NCI-H226 (cell line): Measurements from ENCODE around the gene TMCC2.
"Not testable (repeated sequence)": the region's sequence is repeated elsewhere in the genome, so short reads cannot be mapped to it uniquely, and the experiment has no call there.

Source experiments
- DNase-seq: peaks from one replicate; pipeline ENCODE4 v3.0.0-alpha.2; 2015

Gene TMCC2

DNA sequence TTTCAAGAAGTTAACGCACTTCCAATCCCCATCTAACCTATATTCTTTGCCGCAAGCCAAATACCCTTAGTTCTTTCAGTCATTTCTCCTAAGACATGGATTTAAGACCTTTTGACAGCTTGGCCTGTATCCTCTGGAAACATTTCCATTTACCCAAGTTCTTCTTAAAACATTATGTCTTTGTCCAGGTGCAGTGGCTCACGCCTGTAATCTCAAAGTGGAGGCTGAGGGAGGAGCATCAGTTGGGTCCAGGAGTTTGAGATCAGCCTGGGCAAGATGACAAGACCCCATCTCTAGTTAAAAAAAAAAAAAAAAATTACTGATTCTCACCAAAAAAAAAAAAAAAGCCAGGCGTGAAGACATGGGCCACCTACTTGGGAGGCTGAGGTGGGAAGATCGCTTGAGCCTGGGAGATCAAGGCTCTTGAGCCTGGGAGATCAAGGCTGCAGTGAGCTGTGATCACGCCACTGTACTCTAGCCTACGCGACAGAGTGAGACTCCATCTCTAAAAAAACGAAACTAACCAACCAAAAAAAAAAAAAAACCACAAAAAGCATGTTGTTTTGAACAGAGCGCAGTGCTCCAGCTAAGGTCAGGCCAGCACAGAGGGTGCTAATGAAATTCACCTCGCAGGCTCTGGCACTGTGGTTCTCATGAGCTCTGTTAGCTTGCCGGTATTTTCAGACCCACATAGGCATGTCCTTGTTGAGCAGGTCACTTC, 57.8 kb downstream of the TMCC2 start:
- no peak for DNase-seq

DNA sequence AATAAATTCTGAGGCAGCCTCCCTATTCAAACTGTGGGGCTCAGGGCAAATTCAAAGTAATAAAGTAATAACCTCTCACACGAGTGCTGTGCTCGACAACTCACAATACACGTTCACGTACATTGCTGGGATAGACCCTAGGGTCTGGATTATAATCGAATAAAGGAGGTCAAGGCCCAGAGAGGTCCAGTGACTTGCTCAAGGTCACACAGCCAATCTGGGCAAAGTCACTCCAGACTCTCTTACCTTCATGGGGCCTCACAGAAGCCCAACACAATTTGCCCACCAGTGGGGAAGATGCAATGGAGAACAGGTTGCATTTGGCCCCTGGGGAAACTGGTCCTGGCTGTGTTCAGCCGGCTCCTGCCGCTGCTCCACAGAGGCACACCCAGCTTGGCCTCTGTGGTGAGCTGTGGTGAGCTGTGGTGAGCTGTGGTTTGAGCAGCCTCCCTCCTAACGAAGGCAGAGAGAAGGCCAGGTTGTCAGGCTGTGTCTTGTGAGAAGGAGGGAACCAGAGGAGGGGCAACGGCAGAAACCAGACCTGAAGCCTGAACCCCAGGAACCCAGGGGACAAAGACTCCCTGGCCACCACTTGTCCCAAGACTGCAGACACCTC, 58.7 kb downstream of the TMCC2 start:
- DNase-seq, result no peak

DNA sequence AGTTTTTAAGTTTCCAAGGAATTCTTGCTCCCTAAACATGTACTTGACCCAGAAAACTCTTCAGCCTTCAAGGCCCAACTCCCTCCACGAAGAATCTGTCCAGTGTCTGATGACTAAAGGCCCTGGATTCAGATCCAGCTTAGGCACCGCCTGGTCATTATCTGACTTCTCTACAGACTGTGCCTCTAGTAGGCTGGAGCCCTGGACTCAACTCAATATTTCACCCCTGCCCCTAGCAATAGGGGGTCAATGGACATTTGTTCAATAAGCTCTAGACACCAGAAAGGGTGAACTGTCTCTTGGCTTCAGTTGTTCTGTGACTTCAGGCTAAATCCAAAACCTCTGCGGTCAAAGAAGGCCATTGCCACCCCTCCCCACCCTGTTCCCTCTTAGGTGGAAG, 59.3 kb downstream of the TMCC2 start:
- no peak for DNase-seq

DNA sequence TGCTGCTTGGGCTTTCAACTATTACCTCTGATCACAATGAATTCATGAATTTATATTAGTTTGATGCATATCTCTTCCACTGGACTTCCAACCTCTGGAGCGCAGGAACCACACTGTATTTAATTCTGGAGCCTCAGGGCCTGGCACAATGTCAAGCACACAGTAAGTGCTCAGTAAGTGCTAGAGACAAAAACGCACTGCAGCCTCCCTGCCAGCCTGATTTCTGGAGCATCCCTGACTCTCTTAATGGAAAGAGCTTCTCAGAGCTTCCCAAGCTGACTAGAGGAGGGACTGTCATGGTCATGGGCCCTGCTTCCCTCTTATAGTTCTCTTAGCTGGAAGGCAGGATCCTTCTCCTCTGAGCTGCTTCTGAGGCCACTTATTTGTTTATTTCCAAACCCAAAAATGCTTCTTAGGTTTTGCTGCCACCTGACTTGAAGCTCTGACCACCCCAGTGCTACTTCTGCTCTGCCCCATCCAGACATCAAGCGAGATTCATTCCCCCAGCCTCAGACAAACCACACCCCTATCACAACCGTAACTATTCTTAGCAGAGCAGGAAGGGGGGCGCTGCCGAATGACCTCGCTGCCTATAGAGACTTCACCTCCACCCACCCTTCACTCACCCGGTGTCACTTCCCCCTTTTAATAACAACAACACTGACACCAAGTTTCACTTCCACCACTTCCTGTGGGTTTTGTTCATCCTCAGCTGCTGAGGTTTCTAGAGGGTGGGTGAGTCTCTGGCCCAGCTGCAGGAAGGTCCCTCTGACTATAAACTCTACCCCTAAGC, 60.2 kb downstream of the TMCC2 start:
- DNase-seq, result no peak

DNA sequence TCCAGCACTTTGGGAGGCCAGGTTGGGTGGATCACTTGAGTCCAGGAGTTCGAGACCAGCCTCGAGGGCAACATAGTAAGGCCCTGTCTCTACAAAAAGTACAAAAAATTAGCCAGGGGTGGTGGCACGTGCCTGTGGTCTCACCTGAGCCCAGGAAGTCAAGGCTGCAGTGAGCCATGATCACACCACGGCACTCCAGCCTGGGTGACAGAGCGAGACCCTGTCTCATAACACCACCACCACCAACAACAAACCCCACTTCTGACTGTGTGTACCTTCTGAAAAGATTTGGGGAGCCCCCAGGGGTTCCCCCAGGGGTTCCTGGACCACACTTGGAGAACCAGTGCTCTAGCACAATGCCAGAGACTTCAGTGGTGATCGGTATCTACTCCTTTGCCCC, 63.9 kb downstream of the TMCC2 start:
- DNase-seq, result no peak

DNA sequence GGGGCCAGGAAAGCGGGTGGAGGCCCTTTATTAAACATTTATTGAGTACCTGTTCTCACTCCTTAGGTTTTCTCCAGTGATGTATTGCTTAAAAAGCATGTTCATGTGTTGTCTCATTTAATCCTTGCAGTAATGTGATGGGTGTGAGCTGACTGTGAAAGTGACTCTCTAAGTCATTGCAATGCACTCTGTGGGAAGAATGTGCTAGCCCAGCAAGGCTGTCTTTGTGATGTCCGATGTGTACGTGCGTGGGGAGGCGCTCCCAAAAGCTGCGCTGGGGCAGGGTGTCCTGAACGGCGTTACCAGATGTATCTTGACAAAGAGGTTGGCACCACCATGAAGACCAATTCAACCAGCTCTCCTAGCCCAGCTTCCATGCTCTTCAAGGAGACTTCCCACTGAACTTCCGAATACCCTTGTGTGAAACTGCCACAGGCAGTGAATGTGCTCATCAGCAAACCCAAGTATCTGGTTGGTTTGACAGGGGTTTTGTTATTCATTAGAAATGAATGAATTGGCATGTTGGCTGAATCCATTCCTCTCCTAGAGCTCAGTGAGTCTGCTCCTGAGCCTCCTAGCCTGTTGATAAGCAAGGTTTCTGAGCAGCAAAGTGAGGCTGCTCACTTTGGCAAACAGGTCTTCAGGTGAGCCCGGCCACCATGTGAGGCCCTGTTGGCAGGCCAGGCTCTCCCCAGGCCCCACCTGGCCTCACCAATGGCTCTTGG, 65.8 kb downstream of the TMCC2 start:
- no peak for DNase-seq

DNA sequence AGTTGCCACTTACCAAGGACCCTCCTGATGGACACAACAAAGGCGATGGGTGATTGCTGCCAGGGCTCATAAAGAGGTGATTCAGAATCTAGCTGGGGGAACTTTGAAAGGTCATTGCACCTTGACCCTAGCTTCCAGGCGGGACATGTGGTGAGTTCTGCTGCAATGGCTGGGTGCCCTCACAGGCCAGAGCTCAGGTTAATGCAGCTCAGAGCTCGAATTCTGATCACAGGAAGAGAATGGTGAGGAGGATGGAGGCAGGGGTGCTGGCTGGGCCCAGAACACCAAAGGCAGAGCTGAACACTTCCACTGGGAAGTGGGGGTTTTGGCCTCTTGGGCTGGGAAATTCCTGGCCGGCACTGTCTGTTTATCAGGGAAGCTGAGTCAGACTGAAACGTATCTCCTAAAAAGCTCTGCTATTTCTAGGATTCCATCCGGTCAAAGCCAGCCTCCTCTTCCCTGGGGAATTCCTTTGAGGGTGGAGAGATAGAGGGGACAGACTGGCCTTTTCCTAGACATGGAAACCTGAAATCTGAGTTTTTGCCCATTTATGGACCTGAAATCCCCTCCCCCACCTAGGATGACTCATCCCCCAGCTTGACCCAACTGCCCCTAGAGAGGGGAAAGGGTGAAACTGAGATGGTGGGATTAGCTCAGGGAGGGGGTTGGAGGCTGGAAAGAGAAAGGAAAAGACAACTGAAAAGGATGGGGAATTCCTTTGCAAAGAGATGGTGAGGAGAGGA, 66.6 kb downstream of the TMCC2 start:
- DNase-seq, result peak; percentile 98

DNA sequence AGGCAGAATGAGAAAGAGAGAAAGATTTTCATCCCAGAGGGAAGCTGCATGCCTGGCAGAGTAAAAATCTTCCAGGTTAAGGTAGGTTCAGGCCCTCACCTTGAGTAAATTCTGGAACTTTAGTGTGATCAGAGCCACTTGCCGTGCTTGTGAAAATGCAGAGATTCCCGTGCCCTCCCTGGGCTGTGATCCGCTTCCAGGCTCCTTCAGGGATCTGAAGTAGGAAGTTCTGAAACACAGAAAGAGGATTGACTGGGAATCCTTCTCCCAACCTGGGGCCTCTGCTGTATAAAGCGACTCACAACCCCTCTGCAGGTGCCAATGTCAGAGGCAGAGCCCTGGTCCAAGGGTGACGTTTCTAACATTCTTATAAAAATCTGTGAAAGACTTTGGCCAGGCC, 67.2 kb downstream of the TMCC2 start:
- no peak for DNase-seq

DNA sequence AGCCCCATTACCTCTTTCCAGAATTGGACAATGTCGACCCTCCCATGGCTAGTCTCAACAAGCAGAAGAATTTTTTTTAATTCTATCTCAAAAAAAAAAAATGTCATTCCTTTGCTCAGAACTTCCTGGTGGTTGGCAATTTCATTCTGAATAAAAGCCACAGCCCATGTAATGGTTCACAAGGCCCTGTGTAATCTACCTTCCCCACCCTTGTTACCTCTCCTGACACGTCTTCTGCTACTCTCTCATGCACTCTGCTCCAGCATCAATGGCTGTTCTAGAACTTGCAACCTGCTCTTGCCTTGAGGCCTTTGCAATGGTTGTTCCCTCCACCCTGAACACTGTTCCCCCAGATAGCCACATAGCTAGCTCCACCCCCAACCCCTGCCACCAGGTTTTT, 68.4 kb downstream of the TMCC2 start:
- DNase-seq, result no peak

DNA sequence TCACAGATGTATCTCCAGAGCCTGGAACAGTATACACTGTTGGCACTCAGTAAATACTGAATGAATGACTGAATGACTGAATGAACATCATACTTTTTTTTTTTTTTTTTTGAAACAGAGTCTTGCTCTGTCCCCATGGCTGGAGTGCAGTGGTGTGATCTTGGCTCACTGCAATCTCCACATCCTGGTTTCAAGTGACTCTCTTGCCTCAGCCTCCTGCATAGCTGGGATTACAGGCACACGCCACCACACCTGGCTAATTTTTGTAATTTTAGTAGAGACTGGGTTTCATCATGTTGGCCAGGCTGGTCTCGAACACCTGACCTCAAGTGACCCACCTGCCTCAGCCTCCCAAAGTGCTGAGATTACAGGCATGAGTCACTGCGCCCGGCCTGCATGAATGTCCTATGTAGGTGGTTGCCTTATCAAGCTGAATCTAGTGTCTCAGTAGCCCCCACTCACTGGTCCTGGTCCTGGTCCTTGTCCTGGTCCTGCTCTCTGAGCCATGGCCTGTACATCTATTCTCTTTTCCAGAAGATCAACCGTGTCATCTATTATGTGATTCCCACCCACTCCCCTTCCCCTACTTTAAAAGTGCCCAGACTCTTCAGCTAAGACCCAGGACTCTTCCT, 69.9 kb downstream of the TMCC2 start:
- DNase-seq, result not testable (repeated sequence)

DNA sequence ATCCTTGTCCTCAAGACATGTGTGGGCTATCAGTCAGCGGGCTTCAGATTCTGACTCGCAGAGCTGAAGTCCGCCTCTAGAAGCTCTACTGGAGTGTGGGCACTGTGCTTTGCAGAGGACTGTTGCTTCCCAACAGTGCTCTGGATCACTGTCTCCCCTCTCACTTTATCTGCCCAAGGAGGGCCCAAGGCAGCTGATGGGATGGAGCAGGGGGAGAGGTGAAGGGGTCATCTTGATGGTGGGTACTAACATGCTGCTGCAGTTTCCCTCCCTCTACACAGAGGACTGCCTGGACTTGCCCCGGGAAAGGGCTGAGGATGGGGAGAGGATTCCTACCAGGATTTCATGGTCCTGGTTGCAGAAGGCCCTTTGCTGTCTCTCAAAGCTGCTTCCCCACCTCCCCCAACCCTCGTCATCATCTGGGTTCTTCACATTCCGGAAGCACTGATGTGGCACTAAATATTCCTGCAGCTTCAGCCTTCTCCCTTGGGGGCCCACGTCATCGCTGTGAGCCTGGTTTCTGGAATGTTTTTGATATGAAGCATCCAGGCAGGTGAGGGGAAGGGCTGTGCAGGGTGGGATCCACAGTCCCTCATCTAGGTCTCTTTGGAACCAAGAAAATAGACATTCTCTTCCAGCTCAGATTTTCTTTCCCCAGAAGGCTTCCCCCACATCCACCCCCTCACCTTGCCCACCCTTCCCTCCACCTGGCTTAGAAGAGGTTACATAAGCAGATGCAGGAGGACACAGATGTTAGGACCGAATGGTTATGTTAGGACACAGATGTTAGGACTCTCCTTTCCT, 70.6 kb downstream of the TMCC2 start:
- peak; percentile 99 for DNase-seq

DNA sequence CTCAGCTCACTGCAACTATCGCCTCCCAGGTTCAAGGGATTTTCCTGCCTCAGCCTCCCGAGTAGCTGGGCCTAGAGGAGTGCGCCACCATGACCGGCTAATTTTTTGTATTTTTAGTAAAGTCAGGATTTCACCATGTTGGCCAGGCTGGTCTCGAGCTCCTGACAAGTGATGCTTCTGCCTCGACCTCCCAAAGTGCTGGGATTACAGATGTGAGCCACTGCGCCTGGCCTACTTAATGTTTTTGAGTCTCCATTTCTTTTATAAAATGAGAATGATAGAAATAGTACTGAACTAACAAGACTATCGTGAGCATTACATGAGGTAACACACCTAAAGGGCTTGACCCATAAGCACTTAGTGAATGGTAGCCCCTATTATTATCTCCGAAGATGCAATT, 72.4 kb downstream of the TMCC2 start:
- no peak for DNase-seq

DNA sequence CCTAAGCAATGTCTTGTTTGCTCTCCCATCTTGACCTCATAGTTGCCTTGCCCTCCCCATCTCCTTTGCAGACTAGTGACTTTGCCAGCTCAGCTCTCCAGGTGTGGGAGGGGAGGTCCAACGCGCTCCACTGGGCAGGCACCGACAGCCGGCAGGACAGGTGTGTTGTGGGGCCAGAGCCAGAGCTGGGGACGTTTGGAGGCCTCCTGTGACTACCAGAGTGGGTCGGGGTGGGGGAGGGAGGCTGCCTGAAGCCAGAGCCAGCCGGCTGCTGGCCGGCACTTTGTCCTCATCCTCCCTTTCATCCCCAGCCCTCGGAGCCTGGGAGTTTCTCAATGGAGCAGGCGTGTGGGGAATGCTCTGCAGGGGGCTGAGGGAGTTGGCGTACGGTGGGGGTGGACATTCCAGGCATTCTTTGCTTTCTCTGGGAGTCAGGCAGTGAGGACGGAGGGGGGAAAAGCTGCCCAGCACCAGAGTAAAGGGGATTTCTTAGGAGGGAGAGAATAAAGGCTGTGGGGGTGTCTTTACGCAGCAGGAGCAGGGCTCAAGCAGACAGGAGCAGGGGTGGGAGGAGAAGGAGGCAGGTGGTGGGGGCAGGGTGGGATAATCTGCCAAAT, 73.6 kb downstream of the TMCC2 start:
- peak; percentile 98 for DNase-seq

DNA sequence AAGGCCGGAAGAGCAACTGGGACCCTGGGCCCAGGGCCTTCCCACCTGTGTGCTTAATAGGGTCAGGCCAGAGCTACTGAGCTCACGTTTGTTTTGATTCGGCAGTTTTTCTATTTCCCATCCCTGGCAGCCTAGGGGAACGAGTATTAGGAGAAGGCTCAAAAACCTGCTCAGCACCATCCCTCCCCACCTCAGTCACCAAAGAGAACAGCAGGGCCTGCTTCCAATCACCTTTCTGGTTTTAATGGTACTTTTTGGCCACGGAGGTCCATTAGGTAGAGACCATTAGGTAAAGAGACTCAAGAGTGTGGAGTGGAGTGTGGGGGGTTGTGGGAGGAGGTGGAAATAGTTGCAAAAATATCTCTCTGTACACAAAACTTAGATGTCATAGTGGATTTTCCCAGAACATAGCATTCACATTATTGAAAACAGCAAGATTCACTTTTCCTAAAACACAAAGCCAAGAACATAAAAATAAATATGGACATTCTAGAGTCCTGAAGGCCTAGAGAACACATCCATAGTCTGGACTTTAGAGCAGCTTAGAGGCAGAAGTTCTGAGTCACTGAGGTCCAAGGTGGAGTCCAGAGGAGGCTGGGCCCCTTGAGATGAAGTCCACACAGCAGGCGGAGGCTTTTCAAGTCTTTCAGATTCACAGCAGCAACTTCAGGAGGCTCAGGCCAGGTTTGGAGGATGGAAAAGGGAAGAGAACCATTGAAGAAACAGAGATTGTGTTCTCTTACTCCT, 74.3 kb downstream of the TMCC2 start:
- no peak for DNase-seq

DNA sequence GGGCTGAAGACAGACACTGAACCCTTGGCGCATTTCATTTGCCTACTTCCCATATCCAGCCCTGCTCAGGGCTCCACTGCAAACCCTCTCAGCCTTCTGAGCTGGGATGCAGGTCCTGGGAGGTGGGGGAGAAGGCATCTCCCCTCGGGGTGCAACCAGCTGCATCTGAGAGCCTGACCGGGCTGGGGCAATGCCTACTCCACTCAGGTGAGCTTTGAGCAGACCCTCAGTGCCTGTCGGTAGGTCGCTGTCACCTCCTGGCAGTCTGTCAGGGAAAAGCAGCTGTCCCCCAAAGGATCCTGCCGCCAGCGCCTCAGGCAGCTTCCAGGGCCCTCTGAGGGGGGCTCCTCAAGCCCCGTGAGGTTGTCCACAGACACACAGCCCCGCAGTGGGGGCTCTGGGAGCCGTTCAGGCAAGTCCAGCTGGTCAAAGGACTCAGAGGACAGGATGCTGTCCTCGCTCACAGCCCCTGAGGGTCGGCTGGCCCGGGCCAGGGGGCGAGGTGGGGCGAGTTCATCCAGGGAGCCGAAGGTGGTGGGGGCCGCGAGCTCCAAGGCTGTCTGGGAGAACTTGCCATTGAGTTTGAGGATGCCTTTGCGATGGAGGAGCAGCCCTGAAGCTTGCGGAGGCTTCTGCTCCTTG, 75.6 kb downstream of the TMCC2 start:
- DNase-seq, result no peak

DNA sequence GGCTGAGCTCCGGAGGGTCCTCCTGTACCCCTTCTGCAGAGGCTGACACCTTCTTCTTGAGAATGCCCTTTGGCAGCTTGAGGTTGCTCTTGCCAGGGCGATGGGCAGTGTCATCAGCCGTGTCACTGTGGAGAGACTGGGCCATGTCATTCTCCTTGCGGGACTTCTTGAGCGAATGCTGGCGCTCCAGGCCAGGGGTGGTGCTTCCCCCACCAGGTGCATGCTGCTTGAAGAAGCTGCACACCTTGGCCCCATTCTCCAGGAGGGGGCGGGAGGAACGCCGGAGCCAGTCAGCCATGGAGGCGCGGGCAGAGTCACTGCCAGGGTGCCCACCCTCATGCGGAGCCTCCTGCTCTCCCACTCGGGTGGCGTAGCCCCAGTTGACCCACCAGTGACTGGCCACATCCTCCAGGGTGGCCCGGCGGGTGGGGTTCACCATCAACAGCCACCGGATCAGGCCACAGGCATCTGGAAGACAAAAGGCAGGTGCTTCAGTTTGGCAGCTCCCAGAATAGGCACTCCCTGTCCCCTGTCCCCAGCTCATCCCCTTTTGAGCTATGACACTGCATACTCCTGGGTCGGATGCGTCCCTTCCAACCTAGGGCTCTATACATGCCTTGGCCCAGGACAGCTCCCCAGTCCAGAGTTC, 76.4 kb downstream of the TMCC2 start:
- DNase-seq, result no peak

DNA sequence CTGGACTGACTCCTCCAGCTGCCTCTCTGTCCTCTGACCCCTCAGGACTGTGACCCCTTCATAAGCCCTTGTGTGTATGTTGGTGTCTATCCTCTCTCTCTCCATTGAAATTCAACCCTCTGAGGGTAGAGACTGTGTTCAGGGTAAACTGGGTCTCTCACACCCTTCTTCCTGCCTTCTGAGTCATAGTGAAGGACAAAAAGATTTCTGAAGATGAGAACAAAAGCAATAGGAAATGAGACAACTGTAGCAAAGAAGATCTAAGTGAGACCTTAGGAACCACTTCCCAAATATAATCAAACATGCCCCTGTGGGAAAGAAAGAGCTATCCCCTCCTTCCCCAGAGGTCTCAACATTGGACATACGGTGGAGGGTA, 76.9 kb downstream of the TMCC2 start:
- no peak for DNase-seq

DNA sequence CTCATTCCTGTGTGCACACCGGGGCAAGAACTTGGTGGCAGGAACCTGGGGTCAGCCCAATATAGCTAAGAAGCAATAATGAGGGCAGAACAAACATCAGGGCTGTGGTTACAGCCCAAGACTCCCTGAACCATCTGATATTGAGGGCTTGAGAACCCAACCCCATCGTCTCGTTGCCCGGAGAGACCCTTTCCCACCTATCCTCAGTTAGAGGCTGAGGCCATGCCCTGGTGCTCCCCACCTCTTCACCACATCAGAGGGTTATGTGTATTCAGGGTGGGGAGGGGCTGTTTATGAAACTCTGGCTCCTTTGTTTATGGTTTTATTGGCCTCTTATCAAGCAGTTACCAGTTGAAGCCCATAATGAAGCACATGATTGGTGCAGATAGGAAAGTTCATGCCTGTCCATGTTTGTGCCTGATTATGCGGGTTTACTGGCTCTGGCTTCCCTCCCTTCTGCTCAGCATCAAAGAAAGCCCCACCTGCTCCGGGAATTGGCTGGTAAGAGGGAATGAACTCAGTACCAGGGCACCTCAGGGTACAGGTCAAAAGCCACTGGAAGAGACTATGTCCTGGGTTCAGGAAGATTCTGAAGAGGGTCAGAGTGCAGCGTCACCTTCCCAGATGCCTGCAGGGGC, 79.3 kb downstream of the TMCC2 start:
- DNase-seq, result no peak

DNA sequence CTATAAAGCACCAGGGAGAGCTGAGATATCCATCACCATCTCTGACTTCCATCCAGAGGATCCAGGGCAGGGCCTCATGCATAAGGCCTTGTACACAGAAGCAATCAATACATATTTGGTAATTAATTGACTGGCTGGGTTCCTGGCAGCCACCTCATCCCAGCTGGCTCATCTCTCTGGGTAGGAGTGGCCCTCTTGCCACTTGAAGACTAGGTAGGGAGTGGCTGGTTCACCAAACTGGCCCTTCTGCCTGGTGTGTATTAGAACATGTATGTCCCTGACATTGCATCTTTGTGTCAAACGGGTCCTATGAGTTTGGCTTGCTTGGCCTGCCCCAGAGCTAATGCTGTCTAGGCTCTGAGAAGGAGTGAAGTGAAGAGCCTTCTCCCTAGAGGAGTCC, 82.0 kb downstream of the TMCC2 start:
- DNase-seq, result no peak
